Astrocyte of the spinal cord (primary cell): ENCODE data around the gene PAPPA.

Experiments used
- DNase-seq: peaks from one replicate; pipeline ENCODE4 v3.0.0; 2011; ENCODE audit warnings: low read depth, low spot score
- H3K4me3 ChIP-seq: 2 replicates; pipeline ENCODE4 v1.5.1; 2011; ENCODE audit warnings: low read depth, mild to moderate bottlenecking, low read length, moderate library complexity
- in situ Hi-C: cut with HindIII; loops from 2 replicates; pipeline ENCODE4 v1.10.0; 2017; ENCODE audit warnings: low sequenced_read_pairs
- TF ChIP-seq, protein P1 (sequence below): IDR thresholded peaks from 2 replicates; pipeline ENCODE4 v1.5.1; 2012; ENCODE audit warnings: low read depth, mild to moderate bottlenecking, low read length, inconsistent platforms

Gene PAPPA

DNA sequence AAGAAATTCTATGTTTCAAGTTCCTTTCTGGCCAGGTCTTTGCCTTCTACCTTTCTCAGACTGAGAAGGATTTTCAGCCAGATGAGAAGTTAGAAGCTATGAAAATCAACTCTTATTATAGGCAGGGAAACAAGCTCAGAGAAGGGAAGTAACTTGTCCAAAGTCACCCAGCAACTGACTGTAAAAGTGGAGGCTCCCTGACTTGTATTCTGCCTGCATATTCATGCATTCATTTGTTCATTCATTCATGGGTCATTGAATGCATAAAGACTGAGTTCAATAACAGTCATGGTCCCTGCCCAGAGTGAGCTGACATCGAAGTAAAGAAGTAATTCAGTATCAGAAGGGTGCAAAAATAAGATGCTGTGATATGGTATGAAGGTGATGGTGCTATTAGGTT is 239.6 kb downstream of the PAPPA start:
- no peak for DNase-seq
- in situ Hi-C loops = no loop called here
- no peak overlapping the region for H3K4me3 ChIP-seq
- TF ChIP-seq, protein P1, sequence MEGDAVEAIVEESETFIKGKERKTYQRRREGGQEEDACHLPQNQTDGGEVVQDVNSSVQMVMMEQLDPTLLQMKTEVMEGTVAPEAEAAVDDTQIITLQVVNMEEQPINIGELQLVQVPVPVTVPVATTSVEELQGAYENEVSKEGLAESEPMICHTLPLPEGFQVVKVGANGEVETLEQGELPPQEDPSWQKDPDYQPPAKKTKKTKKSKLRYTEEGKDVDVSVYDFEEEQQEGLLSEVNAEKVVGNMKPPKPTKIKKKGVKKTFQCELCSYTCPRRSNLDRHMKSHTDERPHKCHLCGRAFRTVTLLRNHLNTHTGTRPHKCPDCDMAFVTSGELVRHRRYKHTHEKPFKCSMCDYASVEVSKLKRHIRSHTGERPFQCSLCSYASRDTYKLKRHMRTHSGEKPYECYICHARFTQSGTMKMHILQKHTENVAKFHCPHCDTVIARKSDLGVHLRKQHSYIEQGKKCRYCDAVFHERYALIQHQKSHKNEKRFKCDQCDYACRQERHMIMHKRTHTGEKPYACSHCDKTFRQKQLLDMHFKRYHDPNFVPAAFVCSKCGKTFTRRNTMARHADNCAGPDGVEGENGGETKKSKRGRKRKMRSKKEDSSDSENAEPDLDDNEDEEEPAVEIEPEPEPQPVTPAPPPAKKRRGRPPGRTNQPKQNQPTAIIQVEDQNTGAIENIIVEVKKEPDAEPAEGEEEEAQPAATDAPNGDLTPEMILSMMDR = no peak

DNA sequence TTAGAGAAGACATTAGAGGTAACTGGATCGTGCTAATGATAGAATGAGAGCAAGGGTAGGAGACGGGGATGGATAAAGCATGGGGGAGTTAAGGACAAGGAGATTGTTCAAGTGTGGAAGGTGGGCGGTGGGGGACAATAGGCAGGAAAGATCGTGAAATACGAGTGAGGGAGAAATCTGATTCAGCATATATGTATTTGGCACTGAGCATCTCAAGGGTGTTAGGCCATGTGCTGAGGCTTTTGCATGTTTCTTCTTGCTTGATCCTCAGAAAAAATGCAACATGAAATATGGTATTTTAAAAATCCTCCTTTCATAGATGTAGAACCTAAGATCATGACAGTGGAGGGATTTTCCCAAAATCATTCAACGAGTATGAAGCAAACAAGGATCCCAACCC is 240.5 kb downstream of the PAPPA start:
- no peak overlapping the region for H3K4me3 ChIP-seq
- TF ChIP-seq, protein P1 = no peak
- in situ Hi-C loops = no loop called here
- DNase-seq = no peak

DNA sequence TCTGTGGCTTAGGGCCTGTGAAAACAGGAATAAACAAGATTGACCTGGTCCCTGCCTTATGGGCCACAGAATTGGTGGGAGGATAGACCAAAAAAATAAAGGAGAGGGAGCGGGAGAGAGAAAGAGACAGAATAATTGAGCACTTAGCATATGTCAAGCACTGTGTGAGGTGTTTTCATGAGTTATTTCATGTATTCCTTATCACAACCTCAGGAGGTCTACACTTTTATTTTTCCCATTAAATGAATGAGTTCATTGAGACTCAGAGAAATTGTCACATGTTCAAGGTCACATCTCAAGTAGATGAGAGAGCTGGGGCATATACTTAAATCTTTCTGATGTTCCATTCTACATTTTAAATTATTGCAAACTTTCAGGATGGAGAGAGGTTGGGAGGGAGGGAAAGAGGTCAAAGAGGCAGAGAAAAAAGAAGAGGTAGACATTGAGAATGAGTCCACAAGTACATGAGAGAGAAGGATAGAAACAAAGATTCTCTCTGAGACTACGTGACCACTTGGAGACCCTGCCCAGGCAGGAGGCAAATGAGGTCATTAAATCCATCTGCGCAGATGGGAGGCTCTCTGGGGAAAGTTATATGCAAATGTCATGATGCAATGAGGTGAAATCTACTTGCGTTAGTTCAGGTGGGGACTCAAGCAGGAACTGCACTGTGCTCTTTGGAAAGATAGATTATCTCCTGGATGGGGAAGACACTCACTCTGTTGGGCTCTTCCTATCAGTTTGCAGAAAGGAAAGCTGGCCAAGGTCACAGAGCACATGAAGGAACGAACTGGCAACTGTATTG is 241.5 kb downstream of the PAPPA start:
- DNase-seq = no peak
- in situ Hi-C loops = no loop called here

DNA sequence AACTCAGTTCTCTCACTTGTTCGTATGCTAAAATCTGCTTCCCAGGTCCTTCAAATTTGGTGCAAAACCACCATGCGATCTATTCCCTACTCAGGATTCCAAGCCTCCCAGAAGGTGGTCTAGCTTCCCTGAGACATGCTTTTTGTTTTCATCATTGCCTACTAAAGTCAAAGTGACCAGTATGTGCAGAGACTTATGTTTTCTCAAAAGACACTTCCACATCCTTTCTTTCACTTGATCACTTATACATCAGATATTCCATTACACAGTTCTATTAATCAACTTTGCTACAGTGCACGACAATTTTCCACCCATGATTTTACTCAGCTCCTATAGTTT is 242.1 kb downstream of the PAPPA start:
- no peak overlapping the region for H3K4me3 ChIP-seq
- TF ChIP-seq, protein P1 = no peak
- DNase-seq = no peak
- in situ Hi-C loops = no loop called here

More for the DNA sequence above, 241.5 kb downstream of the PAPPA start:
- TF ChIP-seq, protein P1 = no peak
- no peak overlapping the region for H3K4me3 ChIP-seq

DNA sequence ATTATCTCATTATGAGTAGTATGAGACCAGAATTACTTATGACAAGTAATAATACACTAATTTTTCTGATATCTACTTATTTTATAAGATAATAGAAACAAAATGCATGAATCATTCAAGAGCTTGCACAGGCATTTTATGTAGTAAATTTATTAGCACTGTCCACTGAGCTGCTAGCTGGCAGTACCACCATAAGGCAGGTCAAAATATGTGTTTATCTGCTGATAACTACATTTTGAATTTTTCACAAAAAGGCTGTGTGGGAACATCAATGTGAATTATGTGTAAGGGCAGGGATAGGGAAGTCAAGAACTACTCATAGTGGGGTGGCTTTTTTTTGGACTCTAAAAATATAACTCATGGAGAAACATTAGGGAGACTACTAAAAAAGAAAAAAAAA is 249.6 kb downstream of the PAPPA start:
- DNase-seq = no peak
- TF ChIP-seq, protein P1 = no peak
- in situ Hi-C loops = no loop called here
- H3K4me3 ChIP-seq = no peak overlapping the region

DNA sequence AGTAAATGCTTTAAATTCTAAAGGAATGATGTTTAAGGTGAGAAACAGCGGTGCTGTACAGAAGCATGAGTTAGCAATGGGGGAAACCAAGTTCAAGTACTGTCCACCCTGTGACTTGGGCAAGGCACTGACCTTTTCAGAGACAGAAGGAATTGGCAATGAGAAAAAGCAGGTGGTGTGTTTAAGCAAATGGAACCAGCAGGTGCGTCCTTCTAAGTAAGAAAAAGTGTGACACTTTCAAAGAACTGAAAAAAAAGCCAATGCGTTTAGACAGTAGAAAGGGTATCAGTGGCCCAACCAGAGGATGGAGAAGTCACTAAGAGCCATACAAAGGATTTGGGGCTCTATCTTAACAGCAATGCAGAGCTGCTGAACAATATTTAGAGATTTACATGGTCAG is 250.6 kb downstream of the PAPPA start:
- TF ChIP-seq, protein P1 = no peak
- H3K4me3 ChIP-seq = no peak overlapping the region
- no peak for DNase-seq
- in situ Hi-C loops = no loop called here
